Lower leg skin (tissue), 3 donors: ENCODE measurements around the gene POU6F2.

Experiments used
- POLR2A ChIP-seq, 2 donors: fragments of 450-650 bp; IDR thresholded peaks; one replicate each; pipeline ENCODE4 v1.6.1; 2016 to 2017; ENCODE audit warnings: antibody characterized with exemption in 2 of 2, mild to moderate bottlenecking in 1 of 2, moderate library complexity in 1 of 2
- TF ChIP-seq, protein P1 (sequence below), 3 donors: fragments of 450-650 bp; IDR thresholded peaks; one replicate each; pipeline ENCODE4 v1.5.1; 2016; ENCODE audit warnings: antibody characterized with exemption in 3 of 3, mild to moderate bottlenecking in 3 of 3, moderate library complexity in 2 of 3

GRCh38 chr7:39434012-39434411 lies 456.3 kb downstream of the POU6F2 start:
- no peak for TF ChIP-seq POLR2A (IDR thresholded peaks at IDR 0.05)
- TF ChIP-seq, protein P1, sequence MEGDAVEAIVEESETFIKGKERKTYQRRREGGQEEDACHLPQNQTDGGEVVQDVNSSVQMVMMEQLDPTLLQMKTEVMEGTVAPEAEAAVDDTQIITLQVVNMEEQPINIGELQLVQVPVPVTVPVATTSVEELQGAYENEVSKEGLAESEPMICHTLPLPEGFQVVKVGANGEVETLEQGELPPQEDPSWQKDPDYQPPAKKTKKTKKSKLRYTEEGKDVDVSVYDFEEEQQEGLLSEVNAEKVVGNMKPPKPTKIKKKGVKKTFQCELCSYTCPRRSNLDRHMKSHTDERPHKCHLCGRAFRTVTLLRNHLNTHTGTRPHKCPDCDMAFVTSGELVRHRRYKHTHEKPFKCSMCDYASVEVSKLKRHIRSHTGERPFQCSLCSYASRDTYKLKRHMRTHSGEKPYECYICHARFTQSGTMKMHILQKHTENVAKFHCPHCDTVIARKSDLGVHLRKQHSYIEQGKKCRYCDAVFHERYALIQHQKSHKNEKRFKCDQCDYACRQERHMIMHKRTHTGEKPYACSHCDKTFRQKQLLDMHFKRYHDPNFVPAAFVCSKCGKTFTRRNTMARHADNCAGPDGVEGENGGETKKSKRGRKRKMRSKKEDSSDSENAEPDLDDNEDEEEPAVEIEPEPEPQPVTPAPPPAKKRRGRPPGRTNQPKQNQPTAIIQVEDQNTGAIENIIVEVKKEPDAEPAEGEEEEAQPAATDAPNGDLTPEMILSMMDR (IDR thresholded peaks at IDR 0.05), result no peak
